22Rv1 (cell line): ENCODE data around the gene TMEM129.

Experiments
- ZFX ChIP-seq: fragments of 450-650 bp; IDR thresholded peaks from 2 replicates; pipeline ENCODE4 v1.6.1; 2017; ENCODE audit warnings: antibody characterized with exemption, borderline replicate concordance
- TF ChIP-seq, protein P1 (sequence below): fragments of 450-650 bp; IDR thresholded peaks from 2 replicates; pipeline ENCODE4 v1.5.1; 2017; ENCODE audit warnings: mild to moderate bottlenecking

DNA sequence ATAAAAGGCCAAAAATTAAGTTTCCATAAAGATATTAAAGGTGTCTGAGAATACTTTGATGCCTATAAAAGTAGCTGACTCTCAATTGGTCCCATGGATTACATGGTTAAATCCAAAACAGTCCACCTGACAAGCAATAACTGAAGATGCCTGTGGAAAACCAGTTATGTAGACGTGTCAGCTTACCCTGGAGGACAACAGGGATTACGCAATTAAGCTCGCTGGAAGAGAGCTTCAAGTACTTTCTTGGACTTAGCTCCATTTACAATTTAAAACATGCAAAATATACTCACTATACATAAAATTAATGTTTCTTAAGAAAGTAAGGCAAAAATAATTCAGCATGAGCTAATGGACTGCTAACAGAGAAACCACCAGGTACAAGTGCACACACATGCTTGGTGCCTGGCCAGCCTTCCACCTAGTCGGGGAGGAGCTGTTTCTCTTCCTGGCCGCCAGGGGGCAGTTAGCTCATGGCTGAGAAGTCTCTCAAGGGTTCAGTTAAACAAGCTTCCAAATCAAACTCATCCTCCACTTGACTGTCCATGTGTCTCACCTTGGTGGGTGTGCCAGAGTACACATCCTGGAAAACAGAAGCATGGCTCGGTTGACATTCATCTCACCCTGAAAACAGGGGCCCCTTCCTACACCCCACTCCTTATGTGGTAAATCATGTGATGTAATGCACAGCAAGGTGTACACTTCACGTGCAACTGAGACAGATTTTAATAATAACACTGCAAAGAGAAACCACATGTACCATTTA, 27.8 kb downstream of the TMEM129 start:
- TF ChIP-seq, protein P1, sequence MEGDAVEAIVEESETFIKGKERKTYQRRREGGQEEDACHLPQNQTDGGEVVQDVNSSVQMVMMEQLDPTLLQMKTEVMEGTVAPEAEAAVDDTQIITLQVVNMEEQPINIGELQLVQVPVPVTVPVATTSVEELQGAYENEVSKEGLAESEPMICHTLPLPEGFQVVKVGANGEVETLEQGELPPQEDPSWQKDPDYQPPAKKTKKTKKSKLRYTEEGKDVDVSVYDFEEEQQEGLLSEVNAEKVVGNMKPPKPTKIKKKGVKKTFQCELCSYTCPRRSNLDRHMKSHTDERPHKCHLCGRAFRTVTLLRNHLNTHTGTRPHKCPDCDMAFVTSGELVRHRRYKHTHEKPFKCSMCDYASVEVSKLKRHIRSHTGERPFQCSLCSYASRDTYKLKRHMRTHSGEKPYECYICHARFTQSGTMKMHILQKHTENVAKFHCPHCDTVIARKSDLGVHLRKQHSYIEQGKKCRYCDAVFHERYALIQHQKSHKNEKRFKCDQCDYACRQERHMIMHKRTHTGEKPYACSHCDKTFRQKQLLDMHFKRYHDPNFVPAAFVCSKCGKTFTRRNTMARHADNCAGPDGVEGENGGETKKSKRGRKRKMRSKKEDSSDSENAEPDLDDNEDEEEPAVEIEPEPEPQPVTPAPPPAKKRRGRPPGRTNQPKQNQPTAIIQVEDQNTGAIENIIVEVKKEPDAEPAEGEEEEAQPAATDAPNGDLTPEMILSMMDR, result peak; percentile 96
- no peak for TF ChIP-seq ZFX
